Osteocyte (in vitro differentiated cells): ENCODE measurements around the gene FAM72C. TPM values are rescaled to one million over a fixed set of nuclear protein-coding genes. Genes with fewer than 3 reads are reported as not detected.
"Not testable (repeated sequence)": the region's sequence is repeated elsewhere in the genome, so short reads cannot be mapped to it uniquely, and the experiment has no call there.

Source experiments
- DNase-seq: peaks from one replicate; pipeline ENCODE4 v3.0.0; 2021; ENCODE audit warnings: mixed read lengths; ENCODE audit not compliant: unreplicated experiment; ENCODE audit errors: extremely low spot score
- H3K27ac Mint-ChIP-seq: one replicate; pipeline ENCODE4 v1.8.0; 2021; ENCODE audit warnings: mild to moderate bottlenecking, mixed read lengths; ENCODE audit not compliant: unreplicated experiment
- H3K27me3 Mint-ChIP-seq: one replicate; pipeline ENCODE4 v1.8.0; 2021; ENCODE audit warnings: mixed read lengths; ENCODE audit not compliant: unreplicated experiment
- H3K36me3 Mint-ChIP-seq: one replicate; pipeline ENCODE4 v1.8.0; 2021; ENCODE audit warnings: mixed read lengths; ENCODE audit not compliant: unreplicated experiment
- H3K4me1 Mint-ChIP-seq: one replicate; pipeline ENCODE4 v1.8.0; 2021; ENCODE audit warnings: mixed read lengths; ENCODE audit not compliant: unreplicated experiment
- H3K4me3 Mint-ChIP-seq: one replicate; pipeline ENCODE4 v1.8.0; 2021; ENCODE audit warnings: mild to moderate bottlenecking, moderate library complexity, mixed read lengths; ENCODE audit not compliant: unreplicated experiment
- H3K9me3 Mint-ChIP-seq: one replicate; pipeline ENCODE4 v1.8.0; 2021; ENCODE audit warnings: mixed read lengths; ENCODE audit not compliant: unreplicated experiment
- total RNA-seq: library from RNA; stranded (reverse); gene quantifications from 2 replicates; pipeline ENCODE4 v1.2.1, GENCODE V29; 2021

FAM72C gene
- total RNA-seq, 1 donor from 2014 or later, result 0.27 TPM

GRCh38 chr1:144002141-144002881, 30.5 kb upstream of the FAM72C start:
- peak overlapping the region; percentile 31 for H3K27ac Mint-ChIP-seq
- not testable (repeated sequence) for DNase-seq, H3K27me3 Mint-ChIP-seq, H3K4me3 Mint-ChIP-seq, H3K4me1 Mint-ChIP-seq, H3K36me3 Mint-ChIP-seq, H3K9me3 Mint-ChIP-seq

- not testable (repeated sequence) for H3K27ac Mint-ChIP-seq, H3K9me3 Mint-ChIP-seq, DNase-seq, H3K27me3 Mint-ChIP-seq, H3K36me3 Mint-ChIP-seq, H3K4me1 Mint-ChIP-seq, H3K4me3 Mint-ChIP-seq
These were observed 29.3 kb upstream of the FAM72C start for GRCh38 chr1:144001077-144001476.

GRCh38 chr1:143996020-143996419, 24.2 kb upstream of the FAM72C start:
- H3K9me3 Mint-ChIP-seq, H3K4me1 Mint-ChIP-seq, DNase-seq, H3K36me3 Mint-ChIP-seq, H3K27me3 Mint-ChIP-seq, H3K4me3 Mint-ChIP-seq, H3K27ac Mint-ChIP-seq: not testable (repeated sequence)

DNA sequence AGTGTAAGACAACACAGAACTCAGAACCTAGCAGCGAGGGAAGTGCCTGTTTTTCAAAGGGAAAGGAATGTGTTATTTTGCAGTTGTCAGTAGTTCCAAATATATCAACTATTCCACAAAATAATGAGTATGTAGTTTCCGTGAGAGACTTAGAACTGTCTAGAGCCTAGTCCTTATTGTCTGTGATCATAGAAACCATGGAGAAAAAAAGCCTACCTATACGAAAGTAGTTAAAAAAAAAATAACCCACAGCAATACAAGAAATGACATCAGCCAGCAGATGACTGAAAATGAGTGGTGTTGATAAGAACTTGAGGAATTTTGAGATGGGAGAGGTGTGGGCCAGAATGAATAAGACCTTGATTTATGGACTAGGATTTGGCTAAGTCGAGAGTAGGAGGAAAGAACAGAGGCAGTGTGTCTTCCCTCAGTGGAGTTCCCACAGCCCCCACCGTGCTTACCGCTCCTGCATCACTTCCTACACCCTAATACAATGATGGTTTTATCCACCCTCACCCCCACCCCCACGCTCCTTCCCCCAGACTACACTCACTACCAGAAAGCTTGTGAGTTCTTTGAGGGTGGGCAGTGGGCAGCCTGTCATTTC, 21.6 kb upstream of the FAM72C start:
- not testable (repeated sequence) for H3K27ac Mint-ChIP-seq

DNA sequence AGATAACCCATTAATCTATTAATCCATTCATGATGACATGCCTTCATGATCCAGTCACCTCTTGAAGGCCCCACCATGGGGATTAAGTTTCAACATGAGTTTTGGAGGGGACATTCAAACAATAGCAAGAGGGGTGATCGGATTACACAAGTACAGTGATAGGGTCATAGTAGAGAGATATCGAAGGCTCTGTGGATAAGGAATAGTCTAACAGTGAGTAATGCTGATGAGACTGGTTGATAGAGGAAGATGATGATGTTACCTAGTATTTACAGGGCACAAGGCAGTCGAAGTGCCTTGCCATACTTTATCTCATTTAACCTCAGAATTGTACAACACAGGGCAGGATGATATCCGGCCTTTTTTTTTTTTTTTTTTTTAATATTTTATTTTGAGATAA, 18.9 kb upstream of the FAM72C start:
- not testable (repeated sequence) for H3K4me1 Mint-ChIP-seq, DNase-seq, H3K9me3 Mint-ChIP-seq, H3K27ac Mint-ChIP-seq, H3K36me3 Mint-ChIP-seq, H3K4me3 Mint-ChIP-seq, H3K27me3 Mint-ChIP-seq

More for the DNA sequence above, 21.6 kb upstream of the FAM72C start:
- not testable (repeated sequence) for H3K27me3 Mint-ChIP-seq, H3K36me3 Mint-ChIP-seq, H3K4me3 Mint-ChIP-seq, H3K4me1 Mint-ChIP-seq, DNase-seq, H3K9me3 Mint-ChIP-seq

DNA sequence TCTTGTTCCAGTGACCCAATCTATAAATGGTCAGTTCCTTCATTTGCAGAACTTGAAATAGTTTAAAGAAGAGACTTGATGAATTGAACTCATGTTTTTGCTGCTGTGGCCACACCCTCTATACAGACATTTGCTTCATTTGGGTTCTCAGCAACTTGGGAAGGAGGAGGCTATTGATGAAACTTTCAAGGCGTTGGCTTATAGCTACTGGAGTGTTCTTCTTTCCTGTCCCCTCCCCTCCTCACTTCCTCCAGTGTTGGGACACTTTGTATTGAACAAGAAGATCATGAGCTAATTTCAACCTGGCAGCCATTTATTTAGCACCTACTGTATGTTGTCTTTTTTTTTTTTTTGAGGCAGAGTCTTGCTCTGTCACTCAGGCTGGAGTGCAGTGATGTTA, 17.9 kb upstream of the FAM72C start:
- not testable (repeated sequence) for H3K4me1 Mint-ChIP-seq, H3K4me3 Mint-ChIP-seq, H3K36me3 Mint-ChIP-seq, H3K27ac Mint-ChIP-seq, H3K9me3 Mint-ChIP-seq, H3K27me3 Mint-ChIP-seq, DNase-seq

- not testable (repeated sequence) for H3K9me3 Mint-ChIP-seq, H3K27ac Mint-ChIP-seq, H3K4me1 Mint-ChIP-seq, H3K27me3 Mint-ChIP-seq, DNase-seq, H3K36me3 Mint-ChIP-seq, H3K4me3 Mint-ChIP-seq
These were observed 17.6 kb upstream of the FAM72C start for GRCh38 chr1:143989427-143989712.

GRCh38 chr1:143988602-143989426, 17.0 kb upstream of the FAM72C start:
- H3K4me3 Mint-ChIP-seq, H3K27ac Mint-ChIP-seq, H3K9me3 Mint-ChIP-seq, DNase-seq, H3K4me1 Mint-ChIP-seq, H3K36me3 Mint-ChIP-seq, H3K27me3 Mint-ChIP-seq: not testable (repeated sequence)

DNA sequence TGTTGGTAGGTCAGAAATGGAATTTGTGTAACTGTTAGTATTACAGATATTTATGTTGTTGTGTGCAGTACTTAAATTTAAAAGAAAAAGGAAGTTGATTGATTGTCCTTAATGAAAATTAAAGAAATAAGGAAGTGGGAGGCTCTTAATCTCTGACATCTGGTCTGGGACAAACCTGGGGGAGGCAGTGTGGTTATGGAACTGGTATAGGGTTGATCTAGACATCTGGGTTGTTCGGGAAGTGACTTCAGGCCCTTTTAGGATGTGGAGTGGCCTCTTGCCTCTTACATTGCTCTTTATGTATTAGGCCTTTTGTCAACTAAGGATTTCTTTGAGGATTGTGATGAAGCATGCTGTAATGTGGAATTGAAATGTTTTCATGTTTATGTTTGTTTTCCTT, 16.1 kb upstream of the FAM72C start:
- not testable (repeated sequence) for H3K4me3 Mint-ChIP-seq, H3K4me1 Mint-ChIP-seq, H3K27me3 Mint-ChIP-seq, H3K27ac Mint-ChIP-seq, H3K36me3 Mint-ChIP-seq, DNase-seq, H3K9me3 Mint-ChIP-seq

- H3K9me3 Mint-ChIP-seq, DNase-seq, H3K27ac Mint-ChIP-seq, H3K4me3 Mint-ChIP-seq, H3K36me3 Mint-ChIP-seq, H3K4me1 Mint-ChIP-seq, H3K27me3 Mint-ChIP-seq: not testable (repeated sequence)
These were observed 13.1 kb upstream of the FAM72C start for GRCh38 chr1:143984721-143985473.

DNA sequence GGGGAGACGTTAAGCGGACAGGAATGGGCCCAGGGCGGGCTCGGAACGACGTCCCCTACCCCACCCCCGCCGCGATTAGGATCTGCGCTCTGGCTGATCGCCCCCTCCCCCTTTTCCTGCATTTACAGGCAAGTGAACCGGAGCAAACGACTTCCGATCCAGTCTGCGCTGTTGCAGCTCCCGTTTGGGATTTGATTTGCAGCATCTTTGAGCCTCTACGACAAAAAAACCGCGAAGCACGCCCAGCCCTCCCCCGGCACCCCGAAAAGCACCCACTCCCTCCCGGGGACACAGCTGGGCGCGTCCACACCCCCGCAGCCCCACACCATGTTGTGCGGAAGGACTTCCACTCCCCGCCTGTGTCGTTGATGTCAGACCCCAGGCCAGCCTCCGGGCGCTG, 2.6 kb upstream of the FAM72C start:
- H3K4me1 Mint-ChIP-seq, H3K27me3 Mint-ChIP-seq, H3K9me3 Mint-ChIP-seq, H3K36me3 Mint-ChIP-seq: not testable (repeated sequence)
- Mint-ChIP-seq H3K27ac (peak overlapping the region; percentile 52), H3K4me3 (peak overlapping the region; percentile 78)
- peak; percentile 59 for DNase-seq
